Measurements from ENCODE around the gene CHD2.

DNA sequence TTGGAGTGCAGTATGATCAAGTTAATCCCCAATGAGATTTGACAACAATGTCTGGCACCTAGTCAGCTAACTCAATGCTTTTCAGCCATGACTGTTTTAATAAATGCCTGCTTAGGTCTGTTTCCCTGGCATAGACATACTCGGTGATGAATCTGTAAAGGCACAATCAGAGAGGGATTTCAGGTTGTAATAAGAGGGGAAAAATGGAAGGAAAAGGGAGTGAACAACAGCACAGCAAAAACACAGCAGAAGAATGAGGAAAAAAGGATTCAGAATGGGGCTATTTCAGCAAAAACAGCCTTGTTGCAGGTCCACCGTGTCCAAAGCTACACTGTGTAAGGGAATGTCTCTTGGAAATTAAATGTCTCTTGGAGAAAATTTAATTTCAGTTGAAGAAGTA lies 19.3 kb upstream of the CHD2 start:
- TF ChIP-seq, protein P1, sequence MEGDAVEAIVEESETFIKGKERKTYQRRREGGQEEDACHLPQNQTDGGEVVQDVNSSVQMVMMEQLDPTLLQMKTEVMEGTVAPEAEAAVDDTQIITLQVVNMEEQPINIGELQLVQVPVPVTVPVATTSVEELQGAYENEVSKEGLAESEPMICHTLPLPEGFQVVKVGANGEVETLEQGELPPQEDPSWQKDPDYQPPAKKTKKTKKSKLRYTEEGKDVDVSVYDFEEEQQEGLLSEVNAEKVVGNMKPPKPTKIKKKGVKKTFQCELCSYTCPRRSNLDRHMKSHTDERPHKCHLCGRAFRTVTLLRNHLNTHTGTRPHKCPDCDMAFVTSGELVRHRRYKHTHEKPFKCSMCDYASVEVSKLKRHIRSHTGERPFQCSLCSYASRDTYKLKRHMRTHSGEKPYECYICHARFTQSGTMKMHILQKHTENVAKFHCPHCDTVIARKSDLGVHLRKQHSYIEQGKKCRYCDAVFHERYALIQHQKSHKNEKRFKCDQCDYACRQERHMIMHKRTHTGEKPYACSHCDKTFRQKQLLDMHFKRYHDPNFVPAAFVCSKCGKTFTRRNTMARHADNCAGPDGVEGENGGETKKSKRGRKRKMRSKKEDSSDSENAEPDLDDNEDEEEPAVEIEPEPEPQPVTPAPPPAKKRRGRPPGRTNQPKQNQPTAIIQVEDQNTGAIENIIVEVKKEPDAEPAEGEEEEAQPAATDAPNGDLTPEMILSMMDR (conservative IDR thresholded peaks at IDR 0.05; ENCODE audit: low read length), result no peak
- TF ChIP-seq EZH2phosphoT487 (IDR thresholded peaks at IDR 0.05; ENCODE audit: borderline replicate concordance), result no peak

All from Loucy (cell line).